ENCODE results near the gene C10orf71. TPM values are rescaled to one million over a fixed set of nuclear protein-coding genes. Genes with fewer than 3 reads are reported as not detected.

The C10orf71 gene
- total and polyA plus RNA-seq, 2 of the 8 experiments (the other 6 are each of a cell fraction or from before 2014, with no cell fraction given), result not detected

- Histone ChIP-seq H3K4me3 (ENCODE audit: extremely low read depth in 1 of 4, insufficient read depth in 2 of 4, low read depth in 3 of 4, low read length in 4 of 4) (no peak overlapping the region), H4K91ac (replicated peaks; ENCODE audit: insufficient read length, low read length) (no peak overlapping the region), H3K79me2 (ENCODE audit: control insufficient read depth in 1 of 2, insufficient read depth in 2 of 2, low read length in 2 of 2) (no peaks in the 10 kb centered on the region), H4K8ac (ENCODE audit: extremely low read depth, insufficient read depth, low read length) (no peak overlapping the region), H2BK5ac (ENCODE audit: low read depth, low read length) (no peak overlapping the region), H3K18ac (ENCODE audit: extremely low read depth, low read length) (no peak overlapping the region), H3K4ac (replicated peaks; ENCODE audit: insufficient read length, low read depth, low read length) (no peak overlapping the region), H3K23ac (ENCODE audit: insufficient read length) (no peak overlapping the region), H2BK15ac (ENCODE audit: low read length) (no peak overlapping the region), H4K5ac (ENCODE audit: insufficient read length, low read depth, low read length) (no peak overlapping the region), H3K9me3 (ENCODE audit: insufficient read depth in 2 of 2, low read depth in 1 of 2, low read length in 1 of 2) (no peaks in the 10 kb centered on the region), H3K27me3 (replicated peaks in 1 of 4; ENCODE audit: control insufficient read depth in 3 of 4, extremely low read depth in 1 of 4, insufficient read depth in 3 of 4, low read length in 3 of 4) (no peaks in the 10 kb centered on the region; a peak in 1 of 7 replicates), H3K56ac (replicated peaks; ENCODE audit: insufficient read length, low read depth, low read length) (no peak overlapping the region), H4K20me1 (replicated peaks in 1 of 2; ENCODE audit: control insufficient read depth in 1 of 2, insufficient read depth in 2 of 2, low read length in 2 of 2) (no peaks in the 10 kb centered on the region), H3K9ac (replicated peaks in 1 of 4; ENCODE audit: extremely low read depth in 1 of 4, low read depth in 3 of 4, low read length in 3 of 4) (no peak overlapping the region), H3K4me1 (replicated peaks in 1 of 4; ENCODE audit: control insufficient read depth in 3 of 4, insufficient read depth in 4 of 4, low read length in 3 of 4) (peaks cover 0 to 5% (median 2%) of the 10 kb centered on the region in 4 experiments; a peak in 5 of 7 replicates), H3K36me3 (ENCODE audit: control insufficient read depth in 2 of 4, insufficient read depth in 4 of 4, low read length in 3 of 4) (no peaks in the 10 kb centered on the region), H2BK120ac (replicated peaks; ENCODE audit: low read depth, low read length) (no peak overlapping the region), H3K14ac (ENCODE audit: insufficient read length) (no peak overlapping the region), H2BK20ac (ENCODE audit: low read length) (no peak overlapping the region), H3K27ac (ENCODE audit: low read depth, low read length) (no peak overlapping the region), H3K79me1 (ENCODE audit: low read depth, low read length) (no peaks in the 10 kb centered on the region), H2AFZ (ENCODE audit: low read length) (no peak overlapping the region), H3K4me2 (ENCODE audit: insufficient read depth in 1 of 2, low read depth in 2 of 2, low read length in 2 of 2) (no peak overlapping the region), H3K23me2 (ENCODE audit: low read depth, low read length) (no peaks in the 10 kb centered on the region), H2BK12ac (ENCODE audit: low read depth, low read length) (no peak overlapping the region), H2AK5ac (ENCODE audit: low read depth, low read length) (no peak overlapping the region)
- WGBS, 2 experiments (ENCODE audit: extremely low coverage in 1 of 2, insufficient coverage in 1 of 2, insufficient read length in 1 of 2, insufficient replicate concordance in 2 of 2, low coverage in 1 of 2, low lambda C conversion rate in 2 of 2, missing lambda C conversion rate in 1 of 2), result 93% methylated on average over 3 of the region's 3 CpGs; no CpG with 5 or more reads in 1 of the 2 experiments
- TF ChIP-seq RBBP5 (IDR thresholded peaks at IDR 0.05; ENCODE audit: borderline replicate concordance, low read depth, low read length) (no peak), SP2 (IDR thresholded peaks at IDR 0.05; ENCODE audit: low read length) (no peak), CREB1 (IDR thresholded peaks at IDR 0.05) (no peak)
- FAIRE-seq, result no peak
- ChIA-PET CTCF (ENCODE audit: partially characterized antibody) (interaction anchor here (0.9 kb wide), 1 partner anchor 39 kb away, joined by 3 read pairs; no protein-coding TSS in a partner anchor), POLR2A (ENCODE audit: partially characterized antibody) (no interaction called here)
- DNase-seq (ENCODE audit: low read depth in 1 of 2, low spot score in 2 of 2), result no peak
Measured at GRCh38 chr10:49365275-49365674, 66.3 kb downstream of the C10orf71 start.
